Heart left ventricle (tissue), 16 donors: Measurements from ENCODE around the gene TMIGD2. TPM values are rescaled to one million over a fixed set of nuclear protein-coding genes. Genes with fewer than 3 reads are reported as not detected.
"Not testable (repeated sequence)": the region's sequence is repeated elsewhere in the genome, so short reads cannot be mapped to it uniquely, and the experiment has no call there.

Experiments used
- ATAC-seq, 4 donors: fragments of 200-7000 bp; cut with Tn5 transposase; one replicate each; pipeline ENCODE4 v1.9.1; 2020 to 2022; ENCODE audit warnings: moderate library complexity in 4 of 4, mild to moderate bottlenecking in 3 of 4, moderate number of reproducible peaks in 1 of 4
- DNase-seq, 5 donors: peaks; one replicate each; pipeline ENCODE4 v3.0.0-alpha.2; 2020
- H3K27ac ChIP-seq, 12 donors: fragments of 200-600 bp; sonication (generic) in 4 of 12; one replicate each; pipeline versions ENCODE4 v1.5.0 to v1.8.0; 2016 to 2022; ENCODE audit warnings: mild to moderate bottlenecking in 2 of 12
- H3K27me3 ChIP-seq, 9 donors: fragments of 200-600 bp; sonication (generic) in 2 of 9; one replicate each; pipeline versions ENCODE4 v1.5.1 to v1.8.0; 2016 to 2022; ENCODE audit warnings: mild to moderate bottlenecking in 3 of 9
- H3K36me3 ChIP-seq, 9 donors: fragments of 200-600 bp; sonication (generic) in 2 of 9; one replicate each; pipeline versions ENCODE4 v1.5.0 to v1.8.0; 2018 to 2022; ENCODE audit warnings: mild to moderate bottlenecking in 2 of 9
- H3K4me1 ChIP-seq, 12 donors: fragments of 200-600 bp; sonication (generic) in 4 of 12; one replicate each; pipeline versions ENCODE4 v1.5.0 to v1.8.0; 2016 to 2022; ENCODE audit warnings: mild to moderate bottlenecking in 3 of 12
- H3K4me3 ChIP-seq, 12 donors: fragments of 200-600 bp; sonication (generic) in 4 of 12; one replicate each; pipeline versions ENCODE4 v1.5.0 to v1.8.0; 2017 to 2022; ENCODE audit warnings: mild to moderate bottlenecking in 9 of 12, moderate library complexity in 4 of 12
- H3K9me3 ChIP-seq, 12 donors: fragments of 200-600 bp; sonication (generic) in 4 of 12; one replicate each; pipeline versions ENCODE4 v1.5.0 to v1.8.0; 2016 to 2022; ENCODE audit warnings: mild to moderate bottlenecking in 1 of 12
- CTCF ChIP-seq, 12 donors: fragments of 200-600 bp; sonication (generic) in 4 of 12; IDR thresholded peaks; one replicate each; pipeline versions ENCODE4 v1.5.0 to v1.8.0; 2018 to 2022; ENCODE audit warnings: antibody characterized with exemption in 12 of 12, mild to moderate bottlenecking in 5 of 12
- POLR2A ChIP-seq, 2 donors: fragments of 450-650 bp; IDR thresholded peaks; one replicate each; pipeline ENCODE4 v1.6.1; 2017; ENCODE audit warnings: antibody characterized with exemption in 2 of 2, mild to moderate bottlenecking in 2 of 2, moderate library complexity in 2 of 2
- WGBS, 4 donors: extraction: QIAGEN DNeasy Blood & Tissue Kit in 2 of 4; methylation state at CpG; one replicate each; pipeline versions ENCODE4 v1.1.5 to v1.1.7; 2013 to 2018; 5-methylcytosine and 5-hydroxymethylcytosine counted together
- intact Hi-C, 10 donors: fragments of 100-400 bp; cut with DNase I; formaldehyde crosslinking; loops; one replicate each; pipeline versions ENCODE4 v1.11.1 to v1.14.2; 2022
- polyA plus RNA-seq, 2 donors: library from polyadenylated mRNA; stranded (reverse); fragments of 200-250 nt; gene quantifications; one replicate each; pipeline ENCODE4 v1.2.3, GENCODE V29; 2013
- total RNA-seq, 9 donors: library from RNA; depleted of rRNA in 2 of 9; stranded (reverse); fragments of >200 nt in 2 of 9; fragmentation: NEBNext Ultra II Directional in 3 of 9; extraction: Animal tissue kit (Norgen Biotek cat#: 25700) in 3 of 9; gene quantifications; one replicate each; pipeline versions ENCODE4 v1.1.0 to v1.2.4, GENCODE V29; 2016 to 2023
- donor health status: ischemic (EF 13 %, LVEDD 7.1; RV severe dilation, severe dysfunction).
- donor health status: healthy with polysubstance abuse.
- donor health status: DM: no; HTN: yes; CAD: no.
- donor health status: DM: no; HTN: no; CAD: no.
- donor health status: ischemic (EF 25% LVEDD 6.9; RV normal size, moderate dysfunction).
- donor health status: ischemic (EF 25% LVEDD 5.7; RV mildly dilated, moderate dysfunction).
- donor health status: healthy.
- donor health status: DM: yes; HTN: yes; CAD: no.
- donor health status: ischemic (EF 35%, LVEDD 5.7; RV mildly dilated, moderate dysfunction).
- donor health status: nonischemic (EF 11% LVEDD 7.7; RV severe dilation, severe dysfunction).
- donor health status: DM: yes; HTN: yes; CAD: no.
- donor health status: PGD.
- donor health status: ischemic (EF 29% LVEDD 5.4; RV normal size, mild dysfunction).
- donor health status: nonischemic (EF 23%, LVEDD 6.1; RV moderate dilation, normal function).

TMIGD2 gene
- total and polyA plus RNA-seq, 11 donors, result 0.06 to 0.67 (median 0.25) TPM; not detected in 7

GRCh38 chr19:4337906-4338440 is 35.8 kb upstream of the TMIGD2 start:
- no peak for ATAC-seq
- H3K9me3 ChIP-seq, result no peaks in the 10 kb centered on the region
- no peaks in the 10 kb centered on the region for H3K27me3 ChIP-seq
- peak overlapping the region in 11 of 12 donors; percentile 10 to 61 (median 49) for H3K4me3 ChIP-seq
- TF ChIP-seq CTCF (IDR thresholded peaks at IDR 0.05) (no peak), POLR2A (IDR thresholded peaks at IDR 0.05) (no peak)
- intact Hi-C loops, result no loop called here
- H3K27ac ChIP-seq, result peak overlapping the region in 10 of 12 donors; percentile 4 to 68 (median 44)
- no peak for DNase-seq
- 9 to 20% (median 10%) methylated on average over 14 of the region's 14 CpGs for WGBS, 4 donors
- no peaks in the 10 kb centered on the region for H3K36me3 ChIP-seq
- peaks cover 0 to 23% (median 11%) of the 10 kb centered on the region in 12 donors for H3K4me1 ChIP-seq

GRCh38 chr19:4334929-4335570 is 32.9 kb upstream of the TMIGD2 start:
- TF ChIP-seq CTCF (IDR thresholded peaks at IDR 0.05), result no peak
- TF ChIP-seq POLR2A (IDR thresholded peaks at IDR 0.05), result no peak
- no peak overlapping the region for H3K4me3 ChIP-seq
- DNase-seq (no peak), ATAC-seq (no peak)
- intact Hi-C loops, result no loop called here
- H3K9me3 ChIP-seq, result no peaks in the 10 kb centered on the region
- 94 to 97% (median 96%) methylated on average over 7 of the region's 7 CpGs for WGBS, 4 donors
- no peak overlapping the region for H3K27ac ChIP-seq
- no peaks in the 10 kb centered on the region for H3K27me3 ChIP-seq
- peaks cover 0 to 14% (median 6%) of the 10 kb centered on the region in 12 donors for H3K4me1 ChIP-seq
- H3K36me3 ChIP-seq, result no peaks in the 10 kb centered on the region

GRCh38 chr19:4329858-4330257 is 27.7 kb upstream of the TMIGD2 start:
- DNase-seq (no peak), ATAC-seq (no peak)
- peaks cover 0 to 24% (median 16%) of the 10 kb centered on the region in 12 donors for H3K4me1 ChIP-seq
- TF ChIP-seq CTCF (IDR thresholded peaks at IDR 0.05), result no peak
- TF ChIP-seq POLR2A (IDR thresholded peaks at IDR 0.05), result no peak
- H3K27me3 ChIP-seq, result peaks cover 0 to 5% (median 0%) of the 10 kb centered on the region in 9 donors
- H3K36me3 ChIP-seq, result no peaks in the 10 kb centered on the region
- H3K27ac ChIP-seq, result no peak overlapping the region
- 95 to 98% (median 96%) methylated on average over 19 of the region's 19 CpGs for WGBS, 4 donors
- H3K9me3 ChIP-seq, result no peaks in the 10 kb centered on the region
- intact Hi-C loops, result loop anchor here in 2 of 10 donors (5.0 to 10.0 kb wide), 2 partner anchors 65 to 72 kb away; partner anchors contain the start of genes CHAF1A (in 1 of the 2) and SH3GL1 (in 1 of the 2)
- H3K4me3 ChIP-seq, result no peak overlapping the region

GRCh38 chr19:4328991-4329681 is 26.9 kb upstream of the TMIGD2 start:
- not testable (repeated sequence) for DNase-seq, ATAC-seq, H3K9me3 ChIP-seq, H3K27me3 ChIP-seq, H3K36me3 ChIP-seq
- Histone ChIP-seq H3K27ac (peak overlapping the region in 1 of 12 donors; percentile 31), H3K4me1 (peaks cover 0 to 24% (median 16%) of the 10 kb centered on the region in 12 donors), H3K4me3 (peak overlapping the region in 11 of 12 donors; percentile 13 to 61 (median 48))
- 41 to 54% (median 47%) methylated on average over 35 of the region's 35 CpGs for WGBS, 4 donors
- intact Hi-C loops, result loop anchor here in 2 of 10 donors (5.0 to 10.0 kb wide), 2 partner anchors 64 to 73 kb away; partner anchors contain the start of genes CHAF1A (in 1 of the 2) and SH3GL1 (in 1 of the 2)
